ENCODE measurements around the gene C6orf163. TPM values are rescaled to one million over a fixed set of nuclear protein-coding genes. Genes with fewer than 3 reads are reported as not detected.

C6orf163 gene
- polyA plus RNA-seq, 1 donor from 2014 or later, result 0.56 TPM

DNA sequence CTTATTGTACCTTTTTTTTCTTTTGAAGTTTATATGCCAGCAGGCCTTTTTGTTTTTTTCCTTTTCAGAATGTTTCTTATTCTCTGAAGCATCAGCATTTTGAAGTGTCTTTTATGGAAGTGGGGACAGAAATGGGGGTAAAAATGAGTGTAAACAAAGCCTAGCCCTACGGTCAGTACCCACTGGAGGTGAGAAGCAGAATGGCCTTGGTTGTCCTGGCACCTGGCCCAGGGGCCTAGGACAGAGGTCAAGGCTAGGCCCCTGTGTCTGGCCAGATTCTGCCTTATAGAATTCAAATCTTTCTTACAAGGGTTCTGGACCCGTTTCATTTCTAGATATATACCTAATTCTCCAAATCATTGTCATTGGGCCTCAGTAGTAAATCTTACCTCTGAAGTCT, 3.5 kb upstream of the C6orf163 start:
- Mint-ChIP-seq H3K4me1 (peaks cover 0 to 7% (median 0%) of the 10 kb centered on the region in 3 donors), H3K9me3 (no peaks in the 10 kb centered on the region), H3K27ac (no peak overlapping the region), H3K27me3 (no peaks in the 10 kb centered on the region), H3K4me3 (no peak overlapping the region), H3K36me3 (peaks cover 13% of the 10 kb centered on the region)

DNA sequence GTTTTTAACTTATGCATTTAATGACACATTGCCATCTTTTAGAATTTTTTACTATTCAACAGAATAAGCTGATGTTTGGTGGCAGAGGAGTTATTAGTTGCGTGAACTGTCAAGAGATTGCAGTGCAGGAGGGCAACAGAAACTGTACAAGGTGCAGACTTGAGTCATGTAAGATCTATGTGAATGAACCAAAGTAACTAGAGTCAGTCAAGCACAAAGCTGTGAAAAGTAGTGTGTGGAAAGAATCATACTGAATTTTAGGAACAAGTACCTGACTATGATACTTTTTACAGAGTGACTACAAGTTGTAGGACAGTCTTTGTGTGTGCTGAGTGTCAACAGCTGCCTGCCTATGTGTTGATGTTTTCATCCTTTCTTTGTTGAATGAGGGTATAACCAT, 2.7 kb upstream of the C6orf163 start:
- Mint-ChIP-seq H3K27ac (peak overlapping the region in 1 of 3 donors; percentile 42), H3K36me3 (peaks cover 10% of the 10 kb centered on the region), H3K27me3 (no peaks in the 10 kb centered on the region)

DNA sequence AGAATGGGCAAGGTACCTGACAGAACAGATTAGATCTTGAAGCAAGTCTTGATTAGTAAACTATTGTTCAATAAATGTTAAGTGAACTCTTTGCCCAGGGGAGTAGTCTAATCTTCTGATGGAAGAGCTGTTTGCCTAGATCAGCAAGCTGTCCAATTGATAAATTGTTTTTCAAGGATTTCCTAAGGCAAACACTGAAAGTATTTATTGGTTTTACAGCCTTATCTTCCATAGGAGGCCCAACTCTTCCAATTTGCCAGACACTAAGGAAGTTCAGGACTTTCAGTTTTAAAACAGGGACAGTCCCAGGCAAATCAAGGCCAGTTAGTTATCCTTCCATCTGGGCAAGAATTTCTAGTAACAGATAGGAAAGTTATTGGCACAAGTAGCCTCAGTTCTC, 1.8 kb upstream of the C6orf163 start:
- Mint-ChIP-seq H3K36me3 (peaks cover 10% of the 10 kb centered on the region), H3K27ac (peak overlapping the region in 1 of 3 donors; percentile 14), H3K9me3 (no peaks in the 10 kb centered on the region), H3K27me3 (no peaks in the 10 kb centered on the region), H3K4me3 (no peak overlapping the region), H3K4me1 (peaks cover 0 to 4% (median 0%) of the 10 kb centered on the region in 3 donors)

More for the DNA sequence above, 2.7 kb upstream of the C6orf163 start:
- H3K9me3 Mint-ChIP-seq, result no peaks in the 10 kb centered on the region
- no peak overlapping the region for H3K4me3 Mint-ChIP-seq
- peaks cover 0 to 4% (median 0%) of the 10 kb centered on the region in 3 donors for H3K4me1 Mint-ChIP-seq

DNA sequence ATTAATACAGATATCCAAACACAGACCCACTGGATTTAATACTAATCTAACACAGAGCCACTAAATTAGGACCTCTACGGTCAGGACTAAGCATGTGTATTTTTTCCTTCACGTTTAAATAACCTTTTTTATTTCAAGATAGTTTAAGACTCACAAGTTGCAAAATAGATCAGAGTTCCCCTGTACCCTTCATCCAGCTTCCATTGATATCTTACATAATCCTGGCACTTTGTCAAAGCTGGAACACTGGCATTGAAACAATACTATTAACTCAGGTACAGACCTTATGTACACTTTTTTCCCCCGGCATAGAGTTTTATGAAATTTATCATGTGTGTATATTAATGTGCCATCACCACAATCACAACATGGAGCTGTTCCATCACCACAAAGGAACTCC, 2.1 kb downstream of the C6orf163 start:
- no peaks in the 10 kb centered on the region for H3K9me3 Mint-ChIP-seq
- peaks cover 6% of the 10 kb centered on the region for H3K36me3 Mint-ChIP-seq

DNA sequence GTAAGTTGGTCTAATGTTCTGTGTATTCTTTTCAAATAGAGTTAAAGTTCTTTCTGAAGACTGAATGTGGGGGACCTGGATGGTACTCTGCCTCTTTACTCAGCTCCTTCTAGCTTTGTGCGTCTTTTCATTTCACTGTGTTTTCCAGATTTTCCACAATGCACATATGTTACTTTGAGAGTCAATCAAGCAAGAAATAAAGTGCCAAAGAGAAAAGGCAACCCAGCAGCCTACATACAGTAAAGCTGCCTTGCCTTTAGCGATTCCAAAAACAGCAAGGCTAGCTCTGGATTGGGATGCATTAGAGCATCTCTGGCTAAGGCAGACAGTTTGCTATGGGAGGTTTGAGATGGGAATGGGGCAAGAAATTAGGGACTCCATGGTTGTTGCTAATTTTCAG, 5.3 kb downstream of the C6orf163 start:
- H3K36me3 Mint-ChIP-seq, result peaks cover 3% of the 10 kb centered on the region
- no peak overlapping the region for H3K27ac Mint-ChIP-seq
- H3K4me3 Mint-ChIP-seq, result no peak overlapping the region
- H3K27me3 Mint-ChIP-seq, result no peaks in the 10 kb centered on the region
- H3K9me3 Mint-ChIP-seq, result no peaks in the 10 kb centered on the region
- H3K4me1 Mint-ChIP-seq, result peaks cover 0 to 1% (median 0%) of the 10 kb centered on the region in 3 donors

More for the DNA sequence above, 2.1 kb downstream of the C6orf163 start:
- no peak overlapping the region for H3K27ac Mint-ChIP-seq
- peaks cover 0 to 4% (median 1%) of the 10 kb centered on the region in 3 donors for H3K4me1 Mint-ChIP-seq
- no peak overlapping the region for H3K4me3 Mint-ChIP-seq
- no peaks in the 10 kb centered on the region for H3K27me3 Mint-ChIP-seq

DNA sequence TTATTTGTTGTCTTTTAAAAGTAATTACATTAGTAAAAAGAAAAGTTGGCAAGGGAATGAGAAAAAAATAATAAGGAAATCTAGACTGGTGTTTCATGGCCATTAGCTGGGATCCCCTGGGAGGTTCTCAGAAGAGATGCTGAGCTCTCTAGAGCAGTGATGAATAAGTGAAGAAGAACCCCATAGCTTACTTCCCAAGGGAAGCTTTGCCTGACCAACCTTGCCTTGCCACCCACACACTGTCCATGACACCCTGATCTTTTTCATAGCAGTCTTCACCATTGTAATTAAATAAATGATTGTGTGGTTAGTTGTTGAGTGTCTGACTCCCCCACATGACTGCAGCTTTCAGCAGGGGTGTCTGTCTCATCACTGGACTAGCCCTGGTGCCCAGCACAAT, 5.9 kb downstream of the C6orf163 start:
- Mint-ChIP-seq H3K4me3 (no peak overlapping the region), H3K36me3 (peaks cover 3% of the 10 kb centered on the region), H3K4me1 (peaks cover 0 to 1% (median 0%) of the 10 kb centered on the region in 3 donors), H3K27ac (no peak overlapping the region), H3K9me3 (no peaks in the 10 kb centered on the region), H3K27me3 (no peaks in the 10 kb centered on the region)

DNA sequence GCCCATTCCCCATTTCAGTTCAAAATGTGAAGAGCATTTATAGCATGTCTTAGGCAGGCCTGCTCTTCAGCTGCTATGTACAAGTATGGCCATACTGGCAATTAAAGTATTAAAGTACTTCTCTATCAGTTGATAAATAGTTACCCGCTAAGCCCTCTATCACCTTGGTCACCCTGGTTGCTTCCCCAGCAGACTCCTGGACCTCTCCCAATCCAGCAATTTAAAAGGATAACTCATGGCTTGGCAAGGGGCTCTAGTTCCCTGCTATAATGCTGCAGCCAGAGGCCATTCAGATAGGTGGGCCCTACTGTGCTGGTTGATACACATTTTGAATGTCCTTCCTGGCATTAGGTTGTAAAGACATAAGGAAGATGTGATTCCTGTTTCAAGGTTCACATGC, 7.0 kb downstream of the C6orf163 start:
- Mint-ChIP-seq H3K4me1 (peaks cover 0 to 1% (median 0%) of the 10 kb centered on the region in 3 donors), H3K27me3 (no peaks in the 10 kb centered on the region), H3K4me3 (no peak overlapping the region), H3K36me3 (peaks cover 7% of the 10 kb centered on the region), H3K27ac (no peak overlapping the region), H3K9me3 (no peaks in the 10 kb centered on the region)

DNA sequence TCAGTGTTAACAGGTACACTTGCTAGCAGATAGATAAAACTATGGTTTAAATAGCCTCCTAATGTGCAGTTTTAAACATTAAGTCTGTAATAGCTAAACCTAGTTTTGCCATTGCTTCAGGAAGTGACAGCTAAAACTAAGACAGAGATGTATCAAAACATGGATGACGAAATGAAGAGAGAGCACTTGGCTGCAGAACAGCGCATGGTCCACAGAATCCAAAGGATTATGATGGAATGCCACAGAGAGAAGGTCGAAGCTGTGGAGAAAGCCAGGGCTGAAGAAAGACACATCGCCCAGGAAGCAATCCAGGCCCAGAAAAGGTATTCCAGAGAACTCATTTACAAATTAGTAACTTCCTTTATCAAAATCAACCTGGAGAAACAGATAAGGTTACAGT, 11.6 kb downstream of the C6orf163 start:
- no peaks in the 10 kb centered on the region for H3K4me1 Mint-ChIP-seq

DNA sequence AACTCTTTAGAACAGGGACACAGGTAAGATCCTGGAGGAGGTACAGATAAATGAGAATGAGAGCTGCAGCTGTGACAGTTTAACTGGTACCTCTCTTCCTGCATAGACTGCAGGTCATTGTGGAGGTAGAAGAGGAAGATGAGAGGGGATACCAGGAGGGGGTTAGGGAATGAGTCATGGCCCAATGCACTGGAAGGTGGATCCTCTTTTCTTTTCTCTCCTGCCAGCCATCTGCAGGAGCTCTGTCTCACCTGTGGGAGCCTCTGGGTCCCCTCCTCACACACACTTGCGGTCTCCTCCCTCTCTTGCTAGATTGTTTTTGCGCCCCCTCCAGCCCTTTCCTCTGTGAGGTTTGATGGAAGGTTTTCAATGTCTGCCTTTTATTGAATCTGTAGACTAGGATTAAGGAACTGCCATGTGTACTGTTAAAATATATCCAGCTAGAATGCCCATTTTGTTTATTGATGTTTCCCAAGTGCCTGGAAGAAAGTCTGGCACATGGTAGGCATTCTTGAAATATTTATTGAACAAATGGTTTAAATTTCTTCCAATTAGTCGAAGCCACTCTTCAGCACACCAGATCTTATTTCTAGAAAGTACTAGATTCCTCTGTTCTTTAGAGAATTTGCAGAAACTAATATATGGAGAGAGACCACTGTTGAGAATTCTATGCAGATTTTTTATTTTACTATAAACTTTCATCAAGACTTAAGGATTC, 13.0 kb downstream of the C6orf163 start:
- H3K27ac Mint-ChIP-seq, result no peak overlapping the region
- no peaks in the 10 kb centered on the region for H3K4me1 Mint-ChIP-seq
- H3K36me3 Mint-ChIP-seq, result peaks cover 4% of the 10 kb centered on the region

More for the DNA sequence above, 11.6 kb downstream of the C6orf163 start:
- peaks cover 5% of the 10 kb centered on the region for H3K36me3 Mint-ChIP-seq
- peak overlapping the region in 1 of 3 donors; percentile 41 for H3K27ac Mint-ChIP-seq
- peaks cover 0 to 2% (median 0%) of the 10 kb centered on the region in 3 donors for H3K9me3 Mint-ChIP-seq
- H3K27me3 Mint-ChIP-seq, result no peaks in the 10 kb centered on the region
- H3K4me3 Mint-ChIP-seq, result no peak overlapping the region

DNA sequence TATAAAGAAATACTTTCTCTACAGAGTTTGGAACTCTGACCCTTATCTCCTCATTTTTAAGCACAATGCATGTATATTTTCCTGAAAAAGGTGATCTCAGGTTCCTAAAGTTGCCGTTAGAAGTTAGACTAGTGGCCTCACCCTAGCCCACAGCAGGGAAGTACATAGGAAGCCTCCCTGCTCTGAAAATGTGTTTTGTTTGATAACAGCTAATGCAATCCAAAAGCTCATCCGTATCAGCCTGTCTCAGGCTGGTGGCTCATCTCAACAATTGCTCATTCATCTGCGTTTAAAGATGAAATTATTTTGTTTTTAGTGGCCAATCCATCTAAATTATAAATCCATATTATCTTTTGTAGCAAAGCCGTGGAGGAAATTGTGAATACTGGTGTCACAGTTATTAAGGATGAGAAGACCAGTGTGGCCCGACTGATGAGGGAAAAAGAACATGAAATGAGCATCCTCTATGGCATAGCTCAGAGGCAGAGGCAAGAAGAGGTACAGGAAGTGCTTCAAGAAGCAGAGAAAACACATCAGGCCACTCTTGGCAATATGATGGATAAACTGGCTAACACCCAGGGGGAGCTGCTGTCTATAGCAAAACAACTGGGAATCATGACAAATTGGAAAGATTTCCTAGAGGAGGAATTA, 20.1 kb downstream of the C6orf163 start:
- Mint-ChIP-seq H3K36me3 (peaks cover 19% of the 10 kb centered on the region), H3K4me1 (no peaks in the 10 kb centered on the region), H3K27me3 (no peaks in the 10 kb centered on the region), H3K9me3 (peaks cover 3 to 11% (median 4%) of the 10 kb centered on the region in 3 donors), H3K4me3 (no peak overlapping the region), H3K27ac (no peak overlapping the region)

More for the DNA sequence above, 13.0 kb downstream of the C6orf163 start:
- Mint-ChIP-seq H3K9me3 (peaks cover 0 to 3% (median 2%) of the 10 kb centered on the region in 3 donors), H3K27me3 (no peaks in the 10 kb centered on the region), H3K4me3 (no peak overlapping the region)

DNA sequence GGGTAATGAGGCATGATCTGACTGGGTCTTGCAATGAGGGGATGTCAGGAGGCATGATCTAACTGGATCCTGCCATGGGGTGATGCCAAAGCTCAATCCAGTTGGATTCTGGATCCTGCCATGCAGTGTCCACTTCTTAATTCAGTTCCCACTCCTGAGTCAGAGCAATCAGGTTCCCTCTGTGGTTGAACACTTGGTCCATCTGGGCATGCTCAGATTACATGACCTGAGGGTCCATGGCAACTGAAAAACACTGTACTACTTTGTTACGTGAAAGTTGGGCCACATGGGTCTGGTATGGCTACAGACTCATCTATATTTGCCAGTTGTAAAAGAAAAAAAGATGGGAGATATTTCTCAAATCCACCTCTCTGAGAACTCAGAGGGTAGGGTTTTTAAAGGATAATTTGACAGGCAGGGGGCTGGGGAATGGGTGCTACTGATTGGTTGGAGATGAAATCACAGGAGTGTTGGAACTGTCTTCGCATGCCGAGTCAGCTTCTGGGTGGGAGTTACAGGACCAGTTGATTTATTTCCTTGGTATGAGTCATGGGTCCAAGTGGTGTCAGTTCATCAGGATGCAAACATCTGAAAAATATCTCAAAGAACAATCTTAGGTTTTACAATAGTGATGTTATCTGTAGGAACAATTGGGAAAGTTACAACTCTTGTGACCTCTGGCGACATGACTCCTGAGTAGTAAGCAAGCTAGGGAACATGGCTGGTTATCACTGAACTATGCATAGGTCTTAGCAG, 21.6 kb downstream of the C6orf163 start:
- peaks cover 19% of the 10 kb centered on the region for H3K36me3 Mint-ChIP-seq
- H3K27ac Mint-ChIP-seq, result no peak overlapping the region

DNA sequence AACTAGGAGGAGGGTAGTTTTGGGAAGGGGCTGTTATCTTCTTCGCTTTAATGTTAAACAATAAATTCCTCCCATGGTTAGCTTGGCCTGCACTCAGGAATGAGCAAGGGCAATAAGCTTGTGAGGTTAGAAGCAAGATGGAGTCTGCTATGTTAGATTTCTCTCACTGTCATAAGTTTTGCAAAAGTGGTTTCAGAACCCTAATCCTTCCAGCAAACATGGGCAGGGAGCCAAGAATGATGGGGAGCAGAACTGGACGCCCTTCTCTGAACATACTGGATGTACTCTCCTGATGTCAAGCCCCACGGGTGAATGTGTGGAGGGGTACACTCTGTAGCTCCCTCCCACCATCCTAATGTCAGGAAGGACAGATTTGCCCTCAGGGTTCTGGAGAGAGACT, 22.3 kb downstream of the C6orf163 start:
- no peaks in the 10 kb centered on the region for H3K4me1 Mint-ChIP-seq
- peaks cover 3 to 15% (median 5%) of the 10 kb centered on the region in 3 donors for H3K9me3 Mint-ChIP-seq
- peaks cover 19% of the 10 kb centered on the region for H3K36me3 Mint-ChIP-seq
- H3K27me3 Mint-ChIP-seq, result no peaks in the 10 kb centered on the region
- H3K4me3 Mint-ChIP-seq, result no peak overlapping the region
- no peak overlapping the region for H3K27ac Mint-ChIP-seq

More for the DNA sequence above, 21.6 kb downstream of the C6orf163 start:
- Mint-ChIP-seq H3K4me3 (no peak overlapping the region), H3K27me3 (no peaks in the 10 kb centered on the region), H3K9me3 (peaks cover 3 to 15% (median 5%) of the 10 kb centered on the region in 3 donors), H3K4me1 (no peaks in the 10 kb centered on the region)

DNA sequence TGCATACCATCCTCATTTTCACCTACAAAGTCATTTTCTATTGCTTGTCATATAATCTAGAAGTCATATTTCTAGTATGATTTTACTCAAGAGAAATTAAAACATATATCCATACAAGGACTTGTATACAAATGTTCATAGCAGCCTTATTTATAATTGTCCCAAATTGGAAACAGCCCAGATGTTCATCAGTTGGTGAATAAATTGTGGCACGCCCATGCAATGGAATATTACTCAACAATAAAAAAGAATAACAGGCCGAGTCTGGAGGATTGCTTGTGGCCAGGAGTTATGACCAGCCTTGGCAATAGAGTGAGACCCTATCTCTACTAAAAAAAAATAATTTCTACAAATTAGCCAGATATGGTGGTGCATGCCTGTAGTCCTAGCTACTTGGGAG, 28.8 kb downstream of the C6orf163 start:
- Mint-ChIP-seq H3K4me1 (peaks cover under 1 to 5% (median 2%) of the 10 kb centered on the region in 3 donors), H3K27me3 (no peaks in the 10 kb centered on the region), H3K27ac (no peak overlapping the region), H3K4me3 (no peak overlapping the region), H3K36me3 (peaks cover 3% of the 10 kb centered on the region), H3K9me3 (peaks cover 0 to 5% (median 3%) of the 10 kb centered on the region in 3 donors)

DNA sequence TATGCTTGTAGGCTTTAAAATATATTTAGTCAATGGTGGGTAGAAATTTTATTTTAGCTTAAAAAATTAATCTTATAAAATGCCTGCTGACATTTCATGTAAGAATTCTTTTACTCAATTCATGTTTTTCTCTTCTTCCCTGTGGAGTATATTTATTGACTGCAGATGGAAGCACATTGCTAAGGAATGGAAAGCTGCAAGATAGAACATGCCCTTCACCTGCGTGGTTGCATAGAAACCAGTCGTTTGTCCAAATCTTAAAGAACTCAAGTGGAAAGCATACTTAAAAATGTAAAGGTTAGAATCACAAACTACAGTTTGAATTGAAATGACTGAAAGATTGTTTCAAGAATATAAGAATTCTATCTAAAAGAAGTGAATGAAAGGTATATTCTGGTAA, 30.7 kb downstream of the C6orf163 start:
- H3K4me1 Mint-ChIP-seq, result peaks cover 11 to 15% (median 12%) of the 10 kb centered on the region in 3 donors
- no peak overlapping the region for H3K4me3 Mint-ChIP-seq
- peaks cover 5% of the 10 kb centered on the region for H3K36me3 Mint-ChIP-seq
- H3K27ac Mint-ChIP-seq, result no peak overlapping the region
- H3K9me3 Mint-ChIP-seq, result no peaks in the 10 kb centered on the region
- H3K27me3 Mint-ChIP-seq, result no peaks in the 10 kb centered on the region

DNA sequence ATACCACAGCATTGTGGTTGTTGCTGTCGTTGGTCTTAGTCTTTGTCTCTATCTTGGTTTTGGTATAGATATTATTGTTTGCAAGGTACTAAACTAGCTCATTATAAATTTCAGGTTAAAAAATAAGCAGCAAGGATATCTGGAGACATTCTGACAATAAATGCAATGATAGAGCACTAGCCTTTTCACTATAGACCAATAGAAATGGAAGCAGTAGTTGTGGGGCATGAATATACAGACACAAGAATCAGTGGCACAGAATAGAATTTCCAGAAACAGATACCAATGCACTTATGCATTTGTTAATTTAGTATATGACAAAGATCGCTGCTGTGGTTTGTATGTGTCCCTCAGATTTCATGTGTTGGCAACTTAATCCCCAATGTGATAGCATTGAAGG, 32.0 kb downstream of the C6orf163 start:
- peaks cover 5% of the 10 kb centered on the region for H3K36me3 Mint-ChIP-seq
- H3K27ac Mint-ChIP-seq, result no peak overlapping the region
- H3K9me3 Mint-ChIP-seq, result no peaks in the 10 kb centered on the region
- peaks cover 11 to 15% (median 12%) of the 10 kb centered on the region in 3 donors for H3K4me1 Mint-ChIP-seq
- H3K27me3 Mint-ChIP-seq, result no peaks in the 10 kb centered on the region
- no peak overlapping the region for H3K4me3 Mint-ChIP-seq
